Left renal cortex interstitium (tissue), 4 donors: ENCODE measurements around the gene NFIX. TPM values are rescaled to one million over a fixed set of nuclear protein-coding genes. Genes with fewer than 3 reads are reported as not detected.

ENCODE experiments used
- DNase-seq, 4 donors: peaks; one replicate each; pipeline ENCODE4 v3.0.0-alpha.2; 2013; ENCODE audit warnings: low read depth in 4 of 4, low spot score in 2 of 4, missing footprints in 1 of 4
- polyA plus RNA-seq, 4 donors: library from polyadenylated mRNA; unstranded; fragments of 120-200 nt; gene quantifications; one replicate each; pipeline ENCODE4 v1.2.1, GENCODE V29; 2013; ENCODE audit not compliant: insufficient read length in 4 of 4

The NFIX gene
- polyA plus RNA-seq, 4 donors: 15.3 to 27.6 (median 20.0) TPM

GRCh38 chr19:12987190-12987589 is 8.1 kb upstream of the NFIX start:
- DNase-seq: no peak

DNA sequence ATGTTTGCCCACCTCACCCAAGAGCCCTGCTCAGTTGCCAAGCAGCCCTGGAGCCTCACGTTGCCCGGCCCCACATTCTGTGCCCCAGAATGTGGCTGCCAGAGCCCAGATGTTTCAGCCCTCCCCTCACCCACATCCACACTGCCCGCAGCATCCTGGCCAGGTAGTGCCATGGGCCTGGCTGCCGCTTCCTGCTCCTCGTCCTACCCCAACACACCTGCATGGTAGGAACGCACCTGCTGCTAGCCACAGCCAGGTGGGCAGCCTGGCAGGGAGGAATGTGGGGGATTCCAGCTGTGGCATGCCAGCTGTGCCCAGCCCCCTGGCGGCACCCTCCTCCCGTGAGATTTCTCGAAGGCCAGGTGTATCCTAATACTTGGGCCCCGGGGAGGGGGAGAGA is 7.5 kb upstream of the NFIX start:
- DNase-seq: no peak

GRCh38 chr19:12990431-12990830 is 4.8 kb upstream of the NFIX start:
- DNase-seq: no peak

DNA sequence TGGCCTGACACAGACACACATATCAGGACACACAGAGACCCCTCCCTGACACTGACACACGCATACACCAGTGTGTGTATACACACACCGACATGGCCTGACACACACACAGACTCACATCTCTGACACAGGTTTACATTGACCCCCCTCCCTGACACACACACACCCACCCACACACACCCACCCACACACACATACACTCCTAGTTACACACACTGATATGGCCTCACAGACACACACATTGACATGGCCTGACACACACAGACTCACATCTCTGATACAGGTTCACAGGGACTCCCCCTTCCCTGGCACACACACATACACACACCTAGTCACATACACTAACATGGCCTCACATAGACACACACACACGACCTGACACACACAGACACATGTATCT is 4.4 kb upstream of the NFIX start:
- no peak for DNase-seq

DNA sequence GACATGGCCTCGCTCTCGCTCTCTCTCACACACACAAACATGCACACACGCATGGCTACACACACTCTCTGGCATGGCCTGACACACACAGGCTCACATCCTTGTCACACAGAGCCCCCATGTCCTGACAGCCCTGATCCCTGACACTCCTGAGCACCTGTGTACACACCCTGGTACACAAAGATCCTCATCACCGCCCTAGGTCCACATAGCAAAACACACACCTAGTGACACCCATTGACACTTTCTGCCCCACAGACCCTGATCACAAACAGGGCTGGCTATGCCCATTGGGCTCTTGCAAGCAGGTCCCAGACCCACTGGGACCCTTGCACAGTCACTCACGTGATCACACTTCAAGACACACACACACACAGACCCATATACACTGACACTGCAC is 4.0 kb upstream of the NFIX start:
- DNase-seq: no peak

DNA sequence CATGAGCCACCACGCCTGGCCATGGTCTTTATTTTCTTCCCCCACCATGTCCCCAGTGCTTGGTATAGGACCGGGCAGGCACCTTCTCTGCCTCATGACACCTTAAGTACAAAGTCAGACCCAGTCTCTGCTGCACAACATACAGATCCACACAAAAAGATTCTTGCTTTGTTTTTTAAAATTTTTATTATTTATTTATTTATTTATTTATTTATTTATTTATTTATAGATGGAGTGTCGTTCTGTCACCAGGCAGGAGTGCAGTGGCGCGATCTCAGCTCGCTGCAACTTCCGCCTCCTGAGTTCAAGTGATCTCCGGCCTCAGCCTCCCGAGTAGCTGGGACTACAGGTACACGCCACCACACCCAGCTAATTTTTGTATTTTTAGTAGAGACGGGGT is 2.5 kb upstream of the NFIX start:
- no peak for DNase-seq

DNA sequence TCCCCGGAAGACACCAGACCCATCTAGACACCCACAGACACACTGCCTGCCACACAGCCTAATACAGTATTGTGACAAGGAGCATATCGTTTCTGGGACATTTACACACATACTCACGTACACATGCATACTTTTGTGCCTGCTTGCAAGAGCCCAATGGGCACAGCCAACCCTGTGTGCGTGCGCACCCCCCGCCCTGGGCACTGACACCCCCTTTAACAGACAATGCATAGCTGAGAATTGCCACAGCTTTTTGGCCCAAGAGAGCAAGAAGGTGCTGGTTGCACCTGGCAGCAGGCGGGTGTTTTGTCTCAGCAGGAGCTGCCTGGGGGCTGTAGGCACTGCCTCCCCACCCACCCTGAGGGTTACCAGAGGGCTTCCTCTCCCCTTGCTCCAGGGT is 1.7 kb upstream of the NFIX start:
- DNase-seq: no peak

GRCh38 chr19:12995596-12996405 is 526 bp downstream of the NFIX start:
- no peak for DNase-seq

DNA sequence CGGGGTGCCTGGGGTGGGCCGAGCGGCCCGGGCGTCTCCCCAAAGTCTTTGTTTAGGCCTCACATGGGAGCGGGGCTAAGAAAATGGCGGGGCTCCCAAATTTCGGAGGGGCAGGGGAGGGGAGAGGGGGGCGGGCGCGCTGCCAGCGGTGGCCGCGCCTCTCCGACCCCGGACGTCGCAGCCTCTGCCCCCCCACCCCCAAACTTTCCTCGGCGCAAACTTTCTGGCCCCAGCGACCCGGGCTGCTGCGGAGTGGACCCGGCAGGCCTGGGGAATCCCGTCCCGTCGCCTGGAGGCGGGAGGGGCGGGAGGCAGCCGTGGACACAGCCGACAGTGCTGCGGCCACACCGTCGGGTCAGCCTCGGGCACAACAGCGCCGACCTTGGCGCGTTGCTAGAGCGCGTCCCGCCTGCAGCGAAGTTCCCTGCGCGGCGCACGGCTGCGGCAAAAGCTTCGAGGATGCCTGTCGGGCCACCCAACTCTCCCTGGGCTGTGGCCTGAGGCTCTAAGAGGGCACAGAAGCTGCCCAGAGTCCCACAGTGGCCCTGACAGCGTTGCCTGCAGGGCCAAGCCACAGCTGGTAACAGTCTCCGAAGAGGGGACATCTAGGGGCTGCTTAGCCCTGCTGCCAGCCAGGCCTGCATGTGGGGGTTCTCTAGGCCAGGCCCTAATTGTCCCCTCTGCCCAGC is 1.3 kb downstream of the NFIX start:
- no peak for DNase-seq

DNA sequence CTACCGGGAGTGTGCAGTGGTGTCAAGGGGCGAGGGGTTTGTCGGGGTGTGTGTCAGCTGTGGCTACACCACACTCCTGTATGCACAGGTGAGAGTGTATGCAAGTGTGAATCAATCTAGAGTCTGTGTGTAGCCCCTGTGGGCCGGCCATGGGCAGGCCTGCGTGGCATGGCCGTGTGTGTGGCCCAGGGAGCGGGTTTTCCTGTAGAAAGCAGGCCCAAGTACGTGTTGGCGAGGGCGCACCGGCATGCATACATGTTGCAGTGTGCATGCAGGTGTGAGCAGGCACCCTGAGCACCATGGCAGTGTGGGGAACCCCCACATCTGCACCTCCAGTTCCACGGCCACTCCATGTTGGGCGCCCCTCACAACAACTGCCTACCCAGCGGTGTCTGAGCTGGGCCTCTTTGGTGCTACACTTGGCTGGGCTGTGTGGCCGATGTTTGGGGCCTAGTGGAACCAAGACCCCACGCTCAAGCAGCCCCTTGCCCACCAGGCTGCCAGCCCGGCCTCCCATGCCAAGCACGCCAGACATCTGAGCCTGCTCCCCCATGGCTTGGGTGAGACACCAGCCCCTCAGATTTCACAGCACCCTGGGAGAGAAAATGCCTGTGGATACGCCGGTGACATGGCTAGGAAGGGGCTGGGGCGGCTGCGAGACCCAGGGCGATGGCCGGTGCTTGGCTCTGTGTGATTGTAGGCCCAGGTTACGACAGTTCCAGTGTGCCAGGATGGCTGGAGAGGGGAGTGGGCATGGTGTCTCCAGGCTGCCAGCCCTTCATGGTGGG is 2.1 kb downstream of the NFIX start:
- no peak for DNase-seq

- no peak for DNase-seq
Measured at GRCh38 chr19:12997967-12998940, 3.0 kb downstream of the NFIX start.

DNA sequence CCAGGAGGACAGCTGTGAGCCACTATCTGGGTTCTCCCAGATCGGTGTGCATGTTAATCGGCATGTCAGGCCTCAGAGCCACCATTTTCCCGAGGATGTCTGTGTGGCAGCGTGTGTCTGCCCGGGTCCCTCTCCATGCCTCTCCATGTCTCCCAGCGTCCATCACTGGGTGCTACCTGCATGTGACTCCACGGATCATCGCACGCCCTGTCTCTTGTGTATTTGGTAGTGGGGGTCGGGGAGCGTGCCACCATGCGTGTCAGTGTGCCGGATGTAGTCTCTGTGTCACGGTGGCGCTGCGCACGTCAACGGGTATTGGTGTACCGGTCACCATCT is 5.9 kb downstream of the NFIX start:
- DNase-seq: no peak

DNA sequence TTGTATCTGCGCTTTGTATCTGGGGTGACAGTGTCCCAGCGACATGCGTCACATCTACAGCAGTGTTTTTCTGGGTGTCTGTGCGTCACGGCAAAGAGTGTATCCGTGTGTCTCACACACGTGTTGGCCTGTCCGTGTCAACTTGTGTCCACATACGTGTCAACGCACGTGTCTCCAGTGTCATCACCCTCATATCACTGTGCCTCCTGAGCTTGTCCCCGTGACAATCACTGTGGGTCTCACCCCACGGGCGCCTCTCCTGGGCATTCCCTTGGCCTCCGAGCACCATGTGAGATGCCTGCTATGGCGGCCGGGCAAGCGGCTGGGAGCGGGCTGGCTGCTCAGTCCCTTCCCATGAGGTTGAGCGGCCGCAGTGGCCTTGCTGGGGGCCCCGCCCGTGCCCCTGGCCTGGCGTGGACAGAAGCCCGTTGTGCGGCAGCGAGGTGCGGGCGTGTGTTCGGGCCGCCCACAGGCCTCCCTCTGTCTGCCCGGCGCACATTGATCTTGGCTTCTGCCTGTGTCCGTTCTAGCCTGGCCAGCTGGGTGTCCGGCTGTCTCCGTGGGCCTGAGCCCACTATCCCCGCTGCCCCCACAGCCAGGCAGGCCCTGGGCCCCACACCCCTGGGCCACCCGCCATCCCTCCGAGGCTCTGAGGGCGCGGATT is 6.4 kb downstream of the NFIX start:
- DNase-seq: no peak

- DNase-seq: no peak
Measured at GRCh38 chr19:13002166-13002898, 7.1 kb downstream of the NFIX start.

DNA sequence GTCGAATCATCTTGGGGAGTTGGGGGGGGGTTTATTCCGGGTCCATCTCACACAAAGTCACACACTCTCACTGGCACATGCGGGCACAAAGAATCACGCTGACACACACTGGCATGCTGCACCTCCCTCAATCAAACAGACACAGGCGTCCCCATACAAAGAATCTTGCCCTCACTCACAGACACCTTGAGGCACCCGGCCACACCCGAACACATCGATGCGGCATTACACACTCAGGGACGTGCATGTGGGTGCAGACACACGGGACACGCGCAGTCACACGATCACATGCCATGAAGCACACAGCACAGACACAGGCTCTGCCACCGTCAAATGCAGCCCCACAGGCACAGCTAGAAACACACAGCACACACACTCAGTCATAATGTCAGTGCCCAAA is 7.8 kb downstream of the NFIX start:
- DNase-seq: no peak

DNA sequence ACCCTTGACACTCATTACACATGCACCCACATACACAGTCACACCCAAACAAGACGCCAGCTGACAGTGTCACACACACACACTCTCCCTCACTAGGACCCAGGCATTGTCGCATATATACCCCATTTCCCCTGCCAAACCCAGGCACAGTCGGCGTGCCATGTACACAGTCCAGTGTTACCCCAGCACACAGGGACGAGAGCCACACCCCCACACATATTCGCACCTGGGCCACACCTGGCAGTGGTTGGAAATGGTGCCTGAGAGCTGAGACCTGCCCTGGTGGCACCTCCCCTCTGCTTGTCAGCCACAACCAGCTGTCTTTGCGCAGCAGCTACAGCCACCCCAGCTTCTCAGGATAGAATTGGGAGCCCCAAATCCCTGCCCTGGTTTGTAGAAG is 9.0 kb downstream of the NFIX start:
- DNase-seq: no peak

DNA sequence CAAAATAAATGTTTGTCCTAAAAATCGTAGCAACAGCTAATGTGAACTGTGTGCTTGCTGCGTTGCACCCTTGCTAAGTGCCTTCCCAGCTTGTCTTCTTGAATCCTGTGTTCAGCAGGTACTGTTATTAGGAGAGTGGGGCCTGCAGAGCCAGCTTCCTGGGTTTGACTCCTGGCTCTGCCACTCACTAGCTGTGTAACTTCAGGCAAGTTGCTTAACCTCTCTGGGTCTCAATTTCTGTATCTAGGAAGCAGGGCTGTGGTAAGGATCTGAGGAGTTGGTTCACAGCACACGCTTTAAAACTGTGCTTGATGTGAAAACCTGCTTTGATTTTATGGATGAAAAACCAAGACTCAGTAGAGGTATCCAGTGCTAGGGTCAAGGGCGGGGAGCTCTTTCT is 10.0 kb downstream of the NFIX start:
- no peak for DNase-seq

GRCh38 chr19:13005861-13006370 is 10.6 kb downstream of the NFIX start:
- no peak for DNase-seq
